NCI-H2227 (cell line): ENCODE results near the gene NKIRAS2.
"Not testable (repeated sequence)": the region's sequence is repeated elsewhere in the genome, so short reads cannot be mapped to it uniquely, and the experiment has no call there.

Experiments
- DNase-seq: peaks from one replicate; lab custom pipeline; 2025; ENCODE audit not compliant: unreplicated experiment; lab: John Stamatoyannopoulos, UW

NKIRAS2 gene

DNA sequence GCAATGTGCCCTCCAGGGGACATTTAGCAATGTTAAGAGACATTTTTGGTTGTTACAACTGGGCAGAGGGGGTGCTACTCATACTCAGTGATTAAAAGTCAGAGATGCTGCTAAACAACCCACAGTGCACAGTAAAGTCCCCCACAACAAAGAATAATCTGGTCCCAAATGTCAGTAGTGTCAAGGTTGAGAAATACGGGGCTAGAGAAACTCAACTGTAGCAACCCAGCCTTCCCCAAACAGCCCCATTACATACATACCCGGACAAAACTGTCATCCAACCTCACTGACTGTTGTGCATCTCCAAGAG, 23.1 kb upstream of the NKIRAS2 start:
- no peak for DNase-seq

DNA sequence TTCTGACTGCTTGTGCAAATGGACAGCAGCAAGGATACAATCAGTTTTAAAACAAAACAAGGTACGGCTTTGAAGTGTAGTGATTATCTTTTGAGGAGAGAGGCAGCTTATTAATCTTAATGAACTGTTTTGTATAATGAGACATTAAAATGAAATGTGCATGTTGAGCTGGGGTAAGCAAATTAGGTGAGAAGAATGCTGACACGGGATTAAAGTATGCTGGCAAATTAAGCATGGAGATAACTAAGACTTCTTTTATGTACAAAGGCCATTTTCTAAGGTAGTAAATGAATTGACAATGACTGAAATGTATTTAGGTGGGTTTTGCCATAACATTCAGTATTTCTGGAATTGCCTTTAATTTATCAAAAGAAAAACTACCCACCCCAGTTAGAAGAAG, 21.4 kb upstream of the NKIRAS2 start:
- DNase-seq, result no peak

DNA sequence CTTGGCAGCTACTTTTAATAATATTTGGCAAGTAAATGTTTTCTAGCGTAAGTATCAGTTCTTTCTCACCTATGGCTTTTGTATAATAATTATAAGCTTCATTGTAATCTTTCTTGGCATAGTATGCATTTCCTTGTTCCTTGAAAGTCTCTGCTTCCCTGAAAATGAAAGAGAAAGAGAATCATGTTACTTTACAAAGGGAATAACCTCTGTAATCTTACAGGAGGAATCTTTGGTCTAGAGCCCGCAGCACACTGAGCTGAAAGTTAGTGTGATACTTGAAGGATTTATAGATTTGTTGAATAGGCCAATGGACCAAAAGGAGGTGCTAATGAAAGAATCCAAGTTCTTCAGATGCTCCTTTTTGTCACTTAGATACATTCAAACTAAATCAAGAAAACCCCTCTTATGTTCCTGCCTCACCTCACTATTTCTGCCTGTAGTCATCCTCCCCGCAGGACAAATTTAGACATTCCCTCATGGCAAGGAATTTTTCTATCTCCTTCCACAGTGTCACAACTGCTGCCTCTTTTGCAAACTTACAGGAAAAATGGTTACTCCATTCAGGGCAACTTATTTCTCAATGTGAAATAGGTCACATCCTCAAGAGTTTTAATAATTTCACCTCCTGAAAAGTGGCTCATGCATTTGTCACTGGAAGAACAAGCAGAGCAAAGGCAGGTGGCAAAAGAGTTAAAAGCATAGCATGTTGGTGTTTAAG, 19.3 kb upstream of the NKIRAS2 start:
- DNase-seq, result no peak

DNA sequence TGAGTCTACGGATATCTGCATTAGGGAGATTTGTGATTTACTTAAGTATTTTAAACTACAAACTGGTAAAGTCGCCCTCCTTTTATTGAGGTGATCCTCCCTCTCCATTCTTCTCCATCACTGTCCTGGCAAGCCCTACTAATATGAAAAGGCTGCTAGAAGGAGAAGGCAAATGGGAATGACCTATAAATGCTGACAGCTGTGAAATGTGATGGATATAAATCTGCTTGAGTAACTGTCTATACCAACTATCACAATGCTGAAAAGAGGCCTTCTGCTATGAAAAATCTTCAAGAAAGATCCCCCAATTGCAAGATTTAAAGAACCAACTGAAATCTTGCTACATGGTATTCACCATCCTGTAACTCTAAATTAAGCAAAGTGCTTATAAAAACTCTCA, 18.2 kb upstream of the NKIRAS2 start:
- DNase-seq, result no peak

DNA sequence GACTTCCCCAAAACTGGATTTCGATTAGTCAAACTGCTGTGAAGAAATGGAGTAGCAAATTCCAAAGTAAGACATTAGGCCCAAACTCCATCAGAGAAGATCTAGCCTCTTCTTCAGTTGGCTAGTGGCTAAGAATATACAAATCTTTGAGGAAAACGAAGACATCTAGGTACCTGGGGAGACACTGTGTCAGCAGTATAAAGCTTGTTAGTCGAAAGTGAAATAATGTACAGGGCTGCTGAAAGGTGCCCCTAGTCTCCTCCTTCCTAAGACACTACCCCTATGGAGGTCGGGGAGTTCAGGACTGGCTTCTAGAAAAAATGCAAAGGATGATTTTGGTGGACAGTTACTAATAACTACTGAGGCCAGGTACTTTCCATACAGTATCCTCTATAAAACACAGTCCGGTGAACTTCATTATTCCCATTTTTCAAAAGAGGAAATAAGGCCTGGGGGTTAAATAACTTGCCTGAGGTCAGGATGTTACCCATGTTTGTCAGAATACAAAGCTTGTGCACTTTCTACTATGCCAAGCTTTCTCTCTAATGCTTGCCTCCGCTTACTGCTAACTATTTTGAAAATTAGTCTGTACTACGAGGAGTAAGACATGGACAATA, 17.6 kb upstream of the NKIRAS2 start:
- DNase-seq, result no peak

DNA sequence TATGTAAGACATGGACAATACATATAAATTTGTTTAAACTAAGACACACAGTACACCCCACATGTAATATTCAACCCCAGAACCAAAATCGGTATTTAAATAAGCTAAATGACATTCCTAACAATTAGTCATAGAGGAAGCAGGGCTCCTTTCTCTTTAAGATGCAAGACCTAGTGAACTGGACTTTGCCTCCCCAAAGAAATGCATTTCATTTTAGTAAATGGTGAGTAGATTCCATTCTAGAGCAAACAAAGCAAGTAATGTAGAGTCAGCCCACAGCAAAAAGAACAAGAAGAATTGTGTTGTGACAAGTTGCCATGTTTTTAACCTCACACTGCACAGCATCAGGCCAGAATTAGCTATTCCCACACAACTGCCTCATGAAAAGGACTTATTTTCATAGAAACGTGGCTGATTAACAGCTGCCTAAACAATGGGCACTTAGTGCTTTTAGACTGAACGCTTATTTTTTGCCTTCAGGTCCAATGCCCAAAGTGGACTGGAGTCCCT, 17.0 kb upstream of the NKIRAS2 start:
- no peak for DNase-seq

DNA sequence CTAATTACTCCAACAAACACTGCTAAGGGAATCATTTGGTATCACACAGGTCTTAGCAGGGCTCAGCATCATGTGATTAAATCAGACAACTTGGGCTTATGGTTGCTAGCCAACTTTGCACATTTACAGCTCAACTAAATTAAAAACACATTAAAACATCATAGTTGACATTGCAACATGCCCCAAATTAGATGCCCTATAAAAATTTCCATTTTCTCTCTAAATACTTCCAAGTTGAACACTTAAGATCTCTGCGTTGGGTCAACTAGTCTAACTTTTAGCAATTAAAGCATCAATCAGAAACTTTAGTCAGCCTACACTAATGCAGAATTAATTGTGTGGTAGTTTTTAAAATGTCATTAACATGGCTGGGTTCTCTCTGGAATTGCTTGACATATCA, 14.7 kb upstream of the NKIRAS2 start:
- DNase-seq, result no peak

DNA sequence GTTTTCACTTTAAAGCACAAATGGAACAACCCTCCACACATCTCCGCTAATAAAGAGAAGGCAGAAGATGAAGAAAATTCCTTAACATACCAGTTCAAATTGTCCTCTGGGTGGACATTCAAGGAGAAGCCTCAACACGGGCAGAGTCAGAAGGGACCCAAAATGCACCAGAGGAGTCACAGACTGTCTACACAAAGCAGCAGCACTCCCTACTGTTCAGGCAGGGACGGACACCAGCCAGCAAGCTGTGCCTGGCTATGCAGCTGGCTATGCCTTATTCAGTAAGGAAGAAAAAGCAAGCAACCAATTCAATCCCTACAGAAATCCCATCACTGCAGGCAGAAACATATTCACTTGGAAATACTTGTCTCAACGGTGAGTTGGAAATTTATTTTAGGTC, 10.7 kb upstream of the NKIRAS2 start:
- DNase-seq, result no peak

DNA sequence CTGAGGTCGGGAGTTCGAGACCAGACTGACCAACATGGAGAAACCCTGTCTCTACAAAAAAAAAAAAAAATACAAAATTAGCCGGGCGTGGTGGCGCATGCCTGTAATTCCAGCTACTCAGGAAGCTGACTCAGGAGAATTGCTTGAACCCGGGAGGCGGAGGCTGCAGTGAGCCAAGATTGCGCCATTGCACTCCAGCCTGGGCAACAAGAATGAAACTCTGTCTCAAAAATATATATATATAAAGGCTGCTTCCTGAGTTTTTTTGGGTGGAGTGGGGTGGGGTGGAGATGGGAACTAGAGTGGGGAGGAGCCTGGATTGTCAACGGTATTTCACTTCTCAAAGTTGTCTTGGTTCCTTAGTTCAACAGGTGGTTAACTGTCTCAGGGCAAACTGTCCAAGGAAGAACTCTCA, 9.6 kb upstream of the NKIRAS2 start:
- DNase-seq, result not testable (repeated sequence)

DNA sequence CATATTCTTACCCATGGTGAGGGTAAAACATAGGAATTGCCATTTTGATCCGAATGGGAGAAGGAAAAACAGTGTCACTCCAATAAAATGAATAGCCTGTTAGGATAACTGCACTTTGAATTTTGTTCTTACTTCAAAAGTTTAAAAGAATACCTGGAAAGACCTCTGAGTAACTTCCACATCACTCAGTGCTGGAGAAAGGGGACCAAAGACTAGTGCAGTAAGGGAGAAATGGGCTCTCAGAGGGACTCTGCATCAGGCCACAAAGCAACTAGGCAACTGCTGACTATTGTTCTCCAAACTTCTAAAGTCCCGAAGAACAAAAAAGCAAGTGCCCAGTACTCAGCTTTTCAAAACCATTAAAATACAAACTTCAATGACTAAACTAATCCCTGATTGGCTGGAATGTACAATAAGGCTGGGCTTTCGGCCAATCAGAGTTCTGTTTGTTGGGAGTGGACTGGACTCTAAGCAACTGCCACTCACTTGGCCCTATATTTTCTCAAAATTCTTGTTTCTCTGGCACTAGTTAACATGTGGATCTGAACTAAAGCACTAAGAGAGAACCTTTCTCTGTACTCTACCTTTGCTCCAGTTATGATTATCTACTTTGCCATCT, 8.9 kb upstream of the NKIRAS2 start:
- peak; percentile 16 for DNase-seq

DNA sequence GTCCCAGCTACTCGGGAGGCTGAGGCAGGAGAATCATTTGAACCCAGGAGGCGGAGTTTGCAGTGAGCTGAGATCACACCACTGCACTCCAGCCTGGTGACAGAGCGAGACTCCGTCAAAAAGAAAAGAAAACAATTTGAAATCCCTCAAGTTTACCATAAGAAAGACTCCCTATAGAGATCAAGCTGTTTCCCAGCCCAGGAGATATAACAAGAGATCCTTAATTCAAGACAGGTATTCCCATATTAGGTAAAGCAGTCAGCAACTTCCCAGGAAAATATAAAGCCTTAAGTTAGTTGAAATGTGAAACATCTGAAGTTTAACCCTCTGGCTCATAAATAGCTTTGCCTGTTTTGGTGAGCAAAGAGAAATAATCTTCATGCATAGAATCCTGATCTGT, 7.5 kb upstream of the NKIRAS2 start:
- DNase-seq, result not testable (repeated sequence)

DNA sequence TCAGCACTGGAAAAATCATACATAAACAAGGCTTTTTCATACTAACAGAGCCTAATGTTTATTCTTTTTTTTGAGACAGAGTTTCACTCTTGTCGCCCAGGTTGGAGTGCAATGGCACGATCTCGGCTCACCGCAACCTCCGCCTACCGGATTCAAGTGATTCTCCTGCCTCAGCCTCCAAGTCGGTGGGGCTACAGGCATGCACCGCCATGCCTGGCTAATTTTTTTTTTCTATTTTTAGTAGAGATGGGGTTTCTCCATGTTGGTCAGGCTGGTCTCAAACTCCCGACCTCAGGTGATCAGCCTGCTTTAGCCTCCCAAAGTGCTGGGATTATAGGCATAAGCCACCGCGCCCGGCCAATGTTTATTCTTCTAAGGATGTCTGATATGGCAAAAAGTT, 6.2 kb upstream of the NKIRAS2 start:
- DNase-seq, result not testable (repeated sequence)

DNA sequence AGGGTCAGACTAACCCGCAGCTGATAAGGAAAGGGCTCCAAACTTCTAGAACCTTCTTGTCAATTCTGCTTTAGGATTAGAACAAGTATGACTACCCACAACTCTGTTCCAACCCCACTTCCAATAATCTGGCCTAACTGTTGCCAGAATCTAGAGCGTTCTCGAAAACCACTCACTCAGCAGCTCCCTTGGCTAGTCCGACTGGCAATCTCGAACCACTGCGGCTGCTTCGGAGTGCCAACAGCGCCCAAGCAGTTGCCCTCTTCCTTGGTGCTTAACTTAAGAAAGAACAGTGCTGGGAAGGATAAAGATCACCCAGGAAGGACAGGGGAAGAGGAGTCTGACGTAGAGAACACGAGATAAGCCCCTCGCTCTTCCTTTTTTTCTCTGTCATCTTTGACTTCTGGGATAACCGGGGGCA, 3.5 kb upstream of the NKIRAS2 start:
- DNase-seq, result peak; percentile 43

DNA sequence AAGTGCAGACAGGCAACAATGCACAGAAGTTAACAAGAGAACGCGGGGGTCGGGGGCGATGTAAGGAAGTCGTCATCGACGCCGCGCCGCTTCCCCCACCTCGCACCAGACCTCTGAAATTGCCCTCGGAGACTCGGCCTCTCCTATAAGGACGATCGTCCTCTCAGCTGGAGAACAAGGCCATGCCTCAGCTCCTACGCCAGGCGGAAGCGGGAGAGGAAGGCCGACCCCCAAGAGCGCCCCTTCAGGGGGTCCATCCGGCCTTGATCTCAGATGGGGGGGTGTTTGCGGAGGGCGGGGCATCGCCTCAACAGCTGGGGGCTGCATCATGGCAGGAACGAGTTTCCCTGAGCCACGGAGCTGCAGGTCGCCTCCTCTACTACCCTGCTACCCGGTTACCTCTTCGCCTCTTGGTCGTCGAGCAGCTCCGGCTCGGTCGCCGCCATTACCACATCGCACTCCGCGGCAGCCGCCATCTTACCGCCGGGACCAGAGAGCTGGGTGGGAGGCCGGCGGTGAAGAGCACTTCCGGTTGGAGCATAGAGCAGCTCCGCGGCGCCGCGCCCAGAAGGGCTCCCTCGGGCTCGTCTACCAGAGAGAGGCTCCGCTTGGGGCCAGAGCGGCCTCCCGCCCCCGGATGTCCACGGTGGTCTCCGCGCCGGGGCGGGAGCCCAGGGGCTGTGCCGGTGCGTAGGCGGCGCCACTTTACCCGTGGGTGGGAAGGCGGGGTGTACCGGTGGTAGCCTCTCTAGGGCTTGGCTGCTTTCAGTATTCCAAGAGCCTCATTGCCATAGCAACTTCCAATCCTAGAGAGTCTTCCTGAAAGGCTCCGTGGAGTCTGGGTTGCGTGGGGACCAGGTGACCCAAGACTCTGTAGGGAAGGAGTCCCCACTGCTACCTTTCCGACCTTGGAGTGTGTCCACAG, 2.7 kb upstream of the NKIRAS2 start, which contains the start of gene DNAJC7:
Gene DNAJC7 (minus strand): TSS at position 499 of the 925 bp plus-strand sequence. CDS start 23 bp downstream, at position 476.
- DNase-seq, result peak; percentile 97

DNA sequence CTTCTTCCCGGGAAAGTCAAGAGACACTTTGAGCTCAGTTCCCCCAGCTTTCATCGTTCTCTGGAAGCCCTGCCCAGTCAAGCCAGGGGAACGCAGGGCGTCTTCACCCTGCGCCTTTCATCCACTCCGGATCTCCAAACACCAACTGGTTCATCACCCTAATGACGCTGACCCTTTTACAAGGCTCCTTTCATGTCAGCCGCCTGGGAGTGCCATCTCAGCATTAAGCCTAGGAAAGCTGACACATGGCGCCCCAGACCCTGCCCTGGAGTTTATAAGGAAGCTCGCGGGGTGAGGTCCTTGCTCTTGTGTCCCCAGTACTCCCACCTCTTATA, 2.1 kb upstream of the NKIRAS2 start:
- no peak for DNase-seq

DNA sequence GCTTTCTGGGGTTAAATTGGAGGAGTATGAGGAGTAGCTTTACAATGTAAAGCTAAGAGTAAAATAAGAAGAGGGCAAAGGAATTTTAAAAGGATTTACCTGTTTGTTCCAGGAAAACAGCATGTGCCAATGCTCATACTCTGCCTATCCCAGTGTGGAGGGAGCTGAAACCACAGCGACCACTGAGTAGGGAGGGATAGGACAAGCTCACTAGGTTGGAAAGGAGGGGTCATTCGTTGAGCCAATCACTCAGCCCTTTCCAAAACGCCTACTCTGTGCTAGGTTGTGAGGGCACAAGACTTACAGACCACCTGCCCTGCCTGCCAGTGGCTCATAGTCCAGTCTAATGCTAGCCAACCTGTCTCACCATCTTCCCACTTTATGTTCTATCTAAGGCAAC, 1.6 kb upstream of the NKIRAS2 start:
- peak; percentile 46 for DNase-seq

DNA sequence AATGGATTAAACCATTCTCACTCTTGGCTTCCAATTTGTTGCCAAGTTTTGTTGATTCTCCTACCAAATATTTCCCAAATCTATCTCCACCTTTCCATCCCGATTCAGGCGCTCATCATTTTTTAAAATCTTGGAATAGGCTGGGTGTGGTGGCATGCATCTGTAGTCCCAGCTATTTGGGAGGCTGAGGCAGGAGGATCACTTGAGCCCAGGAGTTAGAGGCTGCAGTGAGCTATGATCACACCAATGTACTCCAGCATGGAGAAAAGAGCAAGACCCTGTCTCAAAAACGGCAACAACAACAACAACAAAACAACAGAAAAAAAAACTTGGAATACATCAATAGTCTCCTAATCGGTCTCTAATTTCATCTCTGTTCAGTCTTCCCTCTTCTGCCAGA, 902 bp upstream of the NKIRAS2 start:
- no peak for DNase-seq

DNA sequence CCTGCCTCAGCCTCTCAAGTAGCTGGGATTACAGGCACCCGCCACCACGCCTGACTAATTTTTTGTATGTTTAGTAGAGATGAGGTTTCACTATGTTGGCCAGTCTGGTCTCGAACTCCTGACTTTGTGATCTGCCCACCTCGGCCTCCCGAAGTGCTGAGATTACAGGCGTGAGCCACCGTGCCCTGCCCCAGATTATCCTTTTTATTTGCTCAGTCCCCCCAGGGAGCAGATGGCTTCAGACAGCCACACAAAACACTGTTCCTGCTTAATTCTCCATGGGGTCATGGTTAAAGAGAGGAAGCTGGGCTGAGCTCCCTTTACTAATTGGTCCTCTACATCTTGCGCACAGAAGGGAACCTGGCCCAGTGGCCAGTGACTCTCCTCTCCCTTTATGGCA, 955 bp downstream of the NKIRAS2 start:
- not testable (repeated sequence) for DNase-seq

DNA sequence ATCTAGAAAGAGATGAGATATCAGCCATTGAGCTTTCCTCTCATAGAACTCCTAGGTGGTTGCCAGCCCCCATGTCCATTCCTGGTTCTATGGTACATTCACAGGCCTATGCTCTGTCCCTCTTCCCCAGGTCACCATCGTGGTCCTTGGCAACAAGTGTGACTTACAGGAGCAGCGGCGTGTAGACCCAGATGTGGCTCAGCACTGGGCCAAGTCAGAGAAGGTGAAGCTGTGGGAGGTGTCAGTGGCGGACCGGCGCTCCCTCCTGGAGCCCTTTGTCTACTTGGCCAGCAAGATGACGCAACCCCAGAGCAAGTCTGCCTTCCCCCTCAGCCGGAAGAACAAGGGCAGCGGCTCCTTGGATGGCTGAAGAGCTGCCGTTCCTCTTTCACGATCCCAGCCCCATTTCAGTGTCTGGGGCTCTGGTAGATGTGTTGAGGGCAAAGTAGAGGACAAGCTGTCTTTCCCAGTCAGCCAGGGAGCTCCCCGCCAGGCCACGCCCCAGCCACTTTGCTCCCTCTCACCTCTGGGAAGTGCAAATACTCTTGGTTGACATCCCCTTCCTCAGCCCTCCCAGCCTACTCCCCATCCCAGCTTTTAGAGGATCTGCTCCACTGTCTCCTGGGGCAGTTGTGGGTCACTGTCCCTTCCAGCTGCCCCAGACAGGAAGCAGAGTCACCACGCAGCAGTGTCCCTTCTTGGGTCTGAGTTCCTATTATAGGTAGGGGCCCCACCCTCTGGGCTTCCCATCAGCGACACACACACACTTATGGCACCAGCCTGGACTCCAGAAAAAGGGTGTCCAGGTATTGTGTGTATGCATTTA, 3.8 kb downstream of the NKIRAS2 start:
- DNase-seq, result no peak

DNA sequence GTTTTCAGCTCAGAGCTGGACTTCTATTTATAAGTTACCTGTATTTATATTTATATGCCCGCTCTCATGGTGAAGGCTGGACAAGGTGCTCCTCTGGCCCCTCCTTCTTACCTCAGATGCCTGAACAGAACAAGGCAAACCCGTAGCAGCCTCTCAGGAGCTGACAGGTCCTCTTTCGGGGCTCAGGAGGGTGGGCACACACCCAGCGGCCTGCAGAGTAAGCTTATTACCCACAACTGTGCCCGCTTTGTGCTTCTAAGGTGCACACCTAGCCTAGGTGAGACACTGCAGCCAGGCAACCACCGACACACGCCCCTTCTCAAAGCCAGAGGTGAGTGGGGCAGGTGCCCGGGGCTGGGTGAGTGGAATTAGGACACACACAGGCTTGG, 5.3 kb downstream of the NKIRAS2 start:
- no peak for DNase-seq

DNA sequence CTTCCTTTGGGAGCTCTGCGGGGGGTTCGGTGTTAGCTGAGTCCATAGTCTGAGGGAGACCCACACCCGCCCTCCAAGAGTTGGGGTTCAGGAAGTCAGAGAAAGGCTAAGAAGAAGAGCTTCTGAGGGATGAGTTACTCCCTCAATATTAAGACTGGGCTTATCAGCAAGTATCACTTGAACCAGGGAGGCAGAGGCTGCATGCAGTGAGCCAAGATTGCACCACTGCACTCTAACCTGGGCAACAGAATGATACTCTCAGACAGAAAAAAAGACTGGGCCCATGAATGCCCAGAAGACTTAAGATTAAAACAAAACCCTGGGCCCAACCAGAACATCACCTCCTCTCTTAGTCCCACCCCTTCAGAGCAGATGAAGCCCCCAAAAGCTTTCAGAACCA, 6.0 kb downstream of the NKIRAS2 start:
- no peak for DNase-seq
